Spleen (tissue), 11 donors: ENCODE measurements around the gene TANGO6. TPM values are rescaled to one million over a fixed set of nuclear protein-coding genes. Genes with fewer than 3 reads are reported as not detected.
"Not testable (repeated sequence)": the region's sequence is repeated elsewhere in the genome, so short reads cannot be mapped to it uniquely, and the experiment has no call there.

Experiments used
- DNase-seq: peaks from one replicate; pipeline ENCODE4 v3.0.0-alpha.2; 2020
- H3K27ac ChIP-seq, 8 donors: fragments of 200-600 bp; sonication (generic) in 7 of 8; 1 replicate in 4 of 8; 2 replicates in 4 of 8; pipeline versions ENCODE4 v1.5.0 to v1.8.0; 2016 to 2021; ENCODE audit warnings: inconsistent platforms in 4 of 8, mild to moderate bottlenecking in 4 of 8, moderate library complexity in 1 of 8
- H3K27me3 ChIP-seq, 7 donors: fragments of 200-600 bp; sonication (generic) in 6 of 7; replicated peaks in 1 of 7; 1 replicate in 4 of 7; 2 replicates in 3 of 7; pipeline versions ENCODE4 v1.5.0 to v1.8.0; 2016 to 2021; ENCODE audit warnings: inconsistent platforms in 3 of 7, mild to moderate bottlenecking in 1 of 7
- H3K36me3 ChIP-seq, 6 donors: fragments of 200-600 bp; sonication (generic) in 5 of 6; 1 replicate in 4 of 6; 2 replicates in 2 of 6; pipeline versions ENCODE4 v1.5.0 to v1.8.0; 2016 to 2021; ENCODE audit warnings: inconsistent platforms in 2 of 6
- H3K4me1 ChIP-seq, 6 donors: fragments of 200-600 bp; sonication (generic) in 5 of 6; 1 replicate in 3 of 6; 2 replicates in 3 of 6; pipeline versions ENCODE4 v1.5.0 to v1.8.0; 2016 to 2021; ENCODE audit warnings: inconsistent platforms in 3 of 6
- H3K4me3 ChIP-seq, 8 donors: fragments of 200-600 bp; sonication (generic) in 7 of 8; 1 replicate in 4 of 8; 2 replicates in 4 of 8; pipeline versions ENCODE4 v1.5.0 to v1.8.0; 2016 to 2021; ENCODE audit warnings: inconsistent platforms in 4 of 8, mild to moderate bottlenecking in 4 of 8, moderate library complexity in 2 of 8
- H3K9me3 ChIP-seq, 8 donors: fragments of 200-600 bp; sonication (generic) in 7 of 8; 1 replicate in 4 of 8; 2 replicates in 4 of 8; pipeline versions ENCODE4 v1.5.0 to v1.8.0; 2016 to 2021; ENCODE audit warnings: inconsistent platforms in 4 of 8
- POLR2A ChIP-seq, 3 donors: fragments of 450-650 bp; IDR thresholded peaks; one replicate each; pipeline ENCODE4 v1.5.1; 2017; ENCODE audit warnings: antibody characterized with exemption in 3 of 3, mild to moderate bottlenecking in 1 of 3
- POLR2AphosphoS5 ChIP-seq, 3 donors: sonication (generic); formaldehyde crosslinking; IDR thresholded peaks; one replicate each; pipeline ENCODE4 v1.5.1; 2017; ENCODE audit warnings: antibody characterized with exemption in 3 of 3
- WGBS, 5 donors: extraction: QIAGEN DNeasy Blood & Tissue Kit in 3 of 5; methylation state at CpG; one replicate each; pipeline versions ENCODE4 v1.1.5 to v1.1.7; 2013 to 2018; 5-methylcytosine and 5-hydroxymethylcytosine counted together
- intact Hi-C: fragments of 100-400 bp; cut with DNase I; formaldehyde crosslinking; loops from one replicate; pipeline ENCODE4 v1.15.0; 2023; ENCODE audit warnings: low total_unique reads
- polyA plus RNA-seq, 3 donors: library from polyadenylated mRNA; stranded (reverse); fragments of 200-250 nt; gene quantifications; one replicate each; pipeline ENCODE4 v1.2.1, GENCODE V29; 2013
- total RNA-seq, 7 donors: library from RNA; depleted of rRNA in 3 of 7; stranded (reverse); fragments of >200 nt in 3 of 7; fragmentation: NEBNext Ultra II Directional in 4 of 7; extraction: Animal tissue kit (Norgen Biotek cat#: 25700) in 4 of 7; gene quantifications; one replicate each; pipeline versions ENCODE4 v1.1.0 to v1.2.1, GENCODE V29; 2016 to 2021
- TF ChIP-seq, protein P1 (sequence below), 11 experiments: fragments of 200-600 bp in 7 of 11; fragments of 450-650 bp in 4 of 11; sonication (generic) in 4 of 11; IDR thresholded peaks in 8 of 11; conservative IDR thresholded peaks in 3 of 11; 1 replicate in 7 of 11; 2 replicates in 4 of 11; pipeline versions ENCODE4 v1.4.0 to v1.8.0; 2016 to 2021; ENCODE audit warnings: antibody characterized with exemption in 11 of 11, inconsistent platforms in 4 of 11, mild to moderate bottlenecking in 1 of 11
- donor health status: healthy with polysubstance abuse.
- donor health status: DM: no; HTN: no; CAD: no; lungs with moderate emphysema.
- donor health status: DM: no; HTN: no; CAD: no.
- donor health status: Bipolar disorder and iron deficiency.
- donor health status: healthy.
- donor health status: DM: no; HTN: no; CAD: no.
- donor health status: DM: yes; HTN: yes; CAD: no.

TANGO6 gene
- total and polyA plus RNA-seq, 10 donors: 1.9 to 35.2 (median 23.0) TPM

DNA sequence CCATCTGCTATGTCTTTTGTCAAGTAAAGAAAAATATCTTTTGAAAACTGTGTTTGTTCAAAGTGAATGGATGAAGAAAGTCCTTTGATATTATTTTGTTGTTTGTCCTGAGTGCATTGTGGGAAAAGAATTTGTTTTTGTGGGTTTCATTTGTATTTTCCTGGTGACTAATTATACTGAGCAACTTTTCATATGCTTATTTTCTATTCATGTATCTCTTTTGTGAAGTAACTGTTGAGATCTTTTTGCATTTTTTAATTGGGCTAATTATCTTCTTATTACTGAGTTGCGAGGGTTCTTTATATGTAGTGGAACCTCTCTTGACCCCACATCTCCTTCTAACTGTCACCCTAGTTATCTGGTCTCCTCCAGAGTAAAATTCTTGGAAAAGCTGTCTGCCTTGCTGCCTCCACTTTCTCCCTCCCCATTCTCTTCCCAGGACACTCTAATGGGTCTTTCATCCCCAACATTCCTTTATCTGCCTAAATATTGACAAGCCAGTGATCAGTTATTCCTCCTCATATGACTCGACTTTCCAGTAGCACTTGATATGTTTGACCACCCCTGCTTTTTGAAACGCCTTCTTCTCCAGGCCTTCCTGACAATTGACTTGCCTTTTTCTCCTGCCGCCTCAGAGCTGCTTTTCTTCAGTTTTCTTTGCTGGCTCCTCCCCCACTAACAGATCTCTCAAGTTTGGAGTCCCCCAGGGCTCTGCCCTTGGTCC is 144.6 kb downstream of the TANGO6 start:
- Histone ChIP-seq H3K4me1 (no peaks in the 10 kb centered on the region), H3K9me3 (no peaks in the 10 kb centered on the region), H3K27me3 (no peaks in the 10 kb centered on the region), H3K4me3 (no peak overlapping the region), H3K36me3 (peaks cover 0 to 28% (median 2%) of the 10 kb centered on the region in 6 donors), H3K27ac (no peak overlapping the region)
- intact Hi-C loops: no loop called here
- DNase-seq: no peak
- no peak for TF ChIP-seq POLR2AphosphoS5 (IDR thresholded peaks at IDR 0.05)
- TF ChIP-seq, protein P1, sequence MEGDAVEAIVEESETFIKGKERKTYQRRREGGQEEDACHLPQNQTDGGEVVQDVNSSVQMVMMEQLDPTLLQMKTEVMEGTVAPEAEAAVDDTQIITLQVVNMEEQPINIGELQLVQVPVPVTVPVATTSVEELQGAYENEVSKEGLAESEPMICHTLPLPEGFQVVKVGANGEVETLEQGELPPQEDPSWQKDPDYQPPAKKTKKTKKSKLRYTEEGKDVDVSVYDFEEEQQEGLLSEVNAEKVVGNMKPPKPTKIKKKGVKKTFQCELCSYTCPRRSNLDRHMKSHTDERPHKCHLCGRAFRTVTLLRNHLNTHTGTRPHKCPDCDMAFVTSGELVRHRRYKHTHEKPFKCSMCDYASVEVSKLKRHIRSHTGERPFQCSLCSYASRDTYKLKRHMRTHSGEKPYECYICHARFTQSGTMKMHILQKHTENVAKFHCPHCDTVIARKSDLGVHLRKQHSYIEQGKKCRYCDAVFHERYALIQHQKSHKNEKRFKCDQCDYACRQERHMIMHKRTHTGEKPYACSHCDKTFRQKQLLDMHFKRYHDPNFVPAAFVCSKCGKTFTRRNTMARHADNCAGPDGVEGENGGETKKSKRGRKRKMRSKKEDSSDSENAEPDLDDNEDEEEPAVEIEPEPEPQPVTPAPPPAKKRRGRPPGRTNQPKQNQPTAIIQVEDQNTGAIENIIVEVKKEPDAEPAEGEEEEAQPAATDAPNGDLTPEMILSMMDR (IDR thresholded peaks at IDR 0.05 in 8 of 11, conservative IDR thresholded peaks at IDR 0.05 in 3 of 11): no peak
- no peak for TF ChIP-seq POLR2A (IDR thresholded peaks at IDR 0.05)
- WGBS, 5 donors: 84 to 91% (median 90%) methylated on average over 4 of the region's 4 CpGs

DNA sequence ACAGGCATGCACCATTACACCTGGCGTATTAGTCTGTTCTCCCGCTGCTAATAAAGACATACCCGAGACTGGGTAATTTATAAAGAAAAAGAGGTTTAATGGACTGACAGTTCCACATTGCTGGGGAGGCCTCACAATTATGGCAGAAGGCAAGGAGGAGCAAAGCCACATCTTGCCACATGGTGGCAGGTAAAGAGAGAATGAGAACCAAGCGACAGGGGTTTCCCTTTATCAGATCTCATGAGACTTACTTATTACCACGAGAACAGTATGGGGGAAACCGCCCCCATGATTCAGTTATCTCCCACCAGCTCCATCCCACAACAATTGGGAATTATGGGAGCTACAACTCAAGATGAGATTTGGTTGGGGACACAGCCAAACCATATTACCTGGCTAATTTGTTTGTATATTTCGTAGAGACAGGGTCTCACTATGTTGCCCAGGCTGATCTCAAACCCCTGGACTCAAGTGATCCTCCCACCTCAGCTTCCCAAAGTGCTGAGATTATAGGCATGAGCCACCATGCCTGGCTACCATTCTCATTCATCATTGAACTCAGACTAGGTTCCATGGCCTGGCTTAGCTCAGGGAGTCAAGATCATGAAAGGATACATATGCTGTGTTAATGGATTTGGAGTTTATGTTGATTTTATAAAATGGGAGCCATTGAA is 147.0 kb downstream of the TANGO6 start:
- 90 to 97% (median 93%) methylated on average over 7 of the region's 7 CpGs for WGBS, 5 donors
- H3K36me3 ChIP-seq: peaks cover 0 to 15% (median 0%) of the 10 kb centered on the region in 6 donors
- DNase-seq, H3K27me3 ChIP-seq, H3K4me3 ChIP-seq, H3K27ac ChIP-seq, intact Hi-C loops, H3K9me3 ChIP-seq, H3K4me1 ChIP-seq: not testable (repeated sequence)

DNA sequence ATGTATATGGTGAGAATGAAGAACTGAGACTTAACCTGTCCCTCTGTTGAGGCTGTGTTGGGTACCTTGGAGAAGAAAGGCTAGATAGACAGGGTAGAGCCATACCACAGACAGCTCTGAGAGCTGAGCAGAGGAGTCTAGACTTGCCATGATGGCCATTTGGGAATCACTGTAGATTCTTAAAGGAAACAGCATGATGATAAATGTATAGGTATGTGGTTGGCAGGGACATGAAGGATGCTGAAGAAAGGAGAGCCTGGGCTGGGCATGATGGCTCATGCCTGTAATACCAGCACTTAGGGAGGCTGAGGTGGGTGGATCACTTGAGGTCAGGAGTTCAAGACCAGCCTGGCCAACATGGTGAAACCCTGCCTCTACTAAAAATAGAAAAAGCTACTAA is 147.7 kb downstream of the TANGO6 start:
- TF ChIP-seq POLR2A (IDR thresholded peaks at IDR 0.05) (no peak), POLR2AphosphoS5 (IDR thresholded peaks at IDR 0.05) (no peak)
- TF ChIP-seq, protein P1 (IDR thresholded peaks at IDR 0.05 in 8 of 11, conservative IDR thresholded peaks at IDR 0.05 in 3 of 11): no peak
- Histone ChIP-seq H3K4me1 (peaks cover 0 to 3% (median 0%) of the 10 kb centered on the region in 6 donors), H3K9me3 (no peaks in the 10 kb centered on the region), H3K36me3 (peaks cover 0 to 7% (median 0%) of the 10 kb centered on the region in 6 donors), H3K4me3 (no peak overlapping the region), H3K27ac (no peak overlapping the region), H3K27me3 (no peaks in the 10 kb centered on the region)
- DNase-seq: no peak
- intact Hi-C loops: no loop called here

DNA sequence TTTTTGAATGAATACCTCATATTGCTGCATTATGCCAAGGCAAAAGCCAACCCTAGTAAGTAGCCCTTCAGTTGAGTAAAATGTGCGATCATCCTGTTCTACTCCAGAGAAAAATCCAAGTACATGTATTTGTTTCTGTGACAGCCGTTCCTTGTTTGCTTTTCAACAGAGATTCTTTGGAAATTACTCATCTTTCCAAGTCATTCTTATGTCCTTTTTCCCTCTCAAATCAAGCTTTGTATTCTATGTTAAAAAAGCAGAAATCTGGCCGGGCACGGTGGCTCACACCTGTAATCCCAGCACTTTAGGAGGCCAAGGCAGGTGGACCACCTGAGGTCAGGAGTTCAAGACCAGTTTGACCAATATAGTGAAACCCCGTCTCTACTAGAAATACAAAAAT is 149.2 kb downstream of the TANGO6 start:
- no peaks in the 10 kb centered on the region for H3K9me3 ChIP-seq
- intact Hi-C loops: no loop called here
- TF ChIP-seq POLR2AphosphoS5 (IDR thresholded peaks at IDR 0.05) (no peak), POLR2A (IDR thresholded peaks at IDR 0.05) (no peak)
- TF ChIP-seq, protein P1 (IDR thresholded peaks at IDR 0.05 in 8 of 11, conservative IDR thresholded peaks at IDR 0.05 in 3 of 11): no peak
- no peak overlapping the region for H3K4me3 ChIP-seq
- 93 to 98% (median 96%) methylated on average over 5 of the region's 5 CpGs for WGBS, 5 donors
- DNase-seq: no peak
- H3K4me1 ChIP-seq: peaks cover 0 to 3% (median 0%) of the 10 kb centered on the region in 6 donors
- no peak overlapping the region for H3K27ac ChIP-seq
- no peaks in the 10 kb centered on the region for H3K27me3 ChIP-seq
- H3K36me3 ChIP-seq: no peaks in the 10 kb centered on the region
